ENCODE results near the gene OR7C1.
A peak's percentile ranks its signal among the peaks of the same experiment; 100 is the strongest.
"Not testable (repeated sequence)": the region's sequence is repeated elsewhere in the genome, so short reads cannot be mapped to it uniquely, and the experiment has no call there.

The OR7C1 gene

GRCh38 chr19:14835011-14835410, at the start of gene OR7C1, which contains the start of gene OR7A5:
OR7C1 (minus strand) TSS chr19:14835185; CDS start chr19:14800136, 35,049 bp downstream.
OR7A5 (minus strand) TSS chr19:14835185; CDS start chr19:14828241, 6,944 bp downstream.
- no peak for DNase-seq

- no peak for DNase-seq
Measured at GRCh38 chr19:14871619-14872230, 36.7 kb upstream of the OR7C1 start.

DNA sequence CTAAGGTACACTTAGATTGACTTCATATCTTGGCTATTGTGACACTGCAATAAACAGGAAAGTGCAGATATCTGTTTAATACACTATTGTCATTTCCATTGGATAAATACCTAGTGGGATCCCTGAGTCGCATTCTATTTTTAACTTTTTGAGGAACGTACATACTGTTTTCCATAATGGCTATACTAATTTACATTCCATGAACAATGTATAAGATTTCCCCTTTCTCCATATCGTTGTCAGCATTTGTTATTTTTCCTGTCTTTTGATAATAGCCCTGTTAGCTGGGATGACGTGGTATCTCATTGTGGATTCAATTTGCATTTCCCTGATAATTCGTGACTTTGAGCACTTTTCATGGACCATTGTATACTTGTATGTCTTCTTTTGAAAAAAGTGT, 33.5 kb upstream of the OR7C1 start:
- DNase-seq: no peak

DNA sequence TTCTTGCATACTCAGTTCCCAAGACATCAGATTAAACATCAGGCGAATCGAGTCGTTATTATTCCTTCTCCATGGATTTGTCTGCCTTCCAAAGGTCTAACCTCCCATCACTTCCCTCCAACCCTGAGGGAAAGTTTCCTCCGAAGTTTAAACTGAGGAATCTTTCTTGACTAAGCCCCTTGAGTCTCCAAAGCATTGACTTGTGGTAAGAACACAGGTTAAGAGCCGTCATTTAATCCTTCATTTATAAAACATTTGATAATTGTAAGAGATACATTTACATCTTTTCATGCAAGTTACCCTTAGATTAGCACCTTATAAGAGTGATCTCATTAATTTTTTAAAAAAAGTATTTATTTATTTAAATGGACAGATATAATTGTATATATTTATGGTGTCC, 13.8 kb upstream of the OR7C1 start, which contains the start of gene OR7A10:
OR7A10 (minus strand) TSS at position 101 of the 400 bp plus-strand sequence. CDS start 7,045 bp downstream, outside the sequence.
- DNase-seq: no peak

- DNase-seq: no peak
Measured at GRCh38 chr19:14843578-14843977, 8.6 kb upstream of the OR7C1 start.

- no peak for DNase-seq
Measured at GRCh38 chr19:14843169-14843568, 8.2 kb upstream of the OR7C1 start.

DNA sequence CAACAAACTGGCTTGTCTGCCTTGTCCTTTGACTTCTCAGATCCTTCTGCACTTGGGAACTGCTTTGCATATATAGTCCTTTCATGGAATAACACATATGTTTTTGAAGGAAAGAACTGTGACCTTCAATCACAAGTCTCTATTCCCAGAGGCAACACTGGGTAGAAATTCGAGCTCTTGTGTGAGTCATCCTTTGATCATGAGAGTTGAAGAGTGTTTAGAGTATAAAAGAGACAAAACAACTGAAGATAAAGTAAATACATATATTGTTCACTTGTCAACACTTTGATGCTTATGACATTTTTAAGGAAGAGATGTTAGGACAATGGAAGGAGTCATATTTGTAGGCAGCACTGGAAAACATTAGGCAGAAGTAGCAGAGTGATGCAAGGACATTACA, 5.2 kb upstream of the OR7C1 start:
- no peak for DNase-seq

GRCh38 chr19:14837391-14837790, 2.4 kb upstream of the OR7C1 start:
- DNase-seq: no peak

DNA sequence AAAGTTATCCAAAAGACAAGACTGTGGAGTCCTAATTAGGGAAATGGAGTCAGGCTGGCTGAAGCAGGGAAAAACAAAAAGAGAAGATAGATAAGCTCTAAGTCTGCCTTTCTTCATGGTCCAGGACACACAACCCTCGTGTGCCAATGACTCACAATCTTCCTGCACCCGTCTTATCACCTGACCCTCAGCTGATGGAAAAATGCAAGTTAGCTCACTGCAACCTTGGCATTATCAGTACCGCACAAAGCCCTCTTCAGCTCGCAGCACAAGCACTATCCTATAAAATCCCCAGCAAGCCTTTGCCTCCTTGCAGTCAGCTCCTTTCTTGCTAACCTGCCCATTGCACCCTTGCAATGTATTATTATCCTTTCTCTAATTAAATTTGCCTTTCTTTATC, 4.3 kb downstream of the OR7C1 start:
- DNase-seq: no peak

DNA sequence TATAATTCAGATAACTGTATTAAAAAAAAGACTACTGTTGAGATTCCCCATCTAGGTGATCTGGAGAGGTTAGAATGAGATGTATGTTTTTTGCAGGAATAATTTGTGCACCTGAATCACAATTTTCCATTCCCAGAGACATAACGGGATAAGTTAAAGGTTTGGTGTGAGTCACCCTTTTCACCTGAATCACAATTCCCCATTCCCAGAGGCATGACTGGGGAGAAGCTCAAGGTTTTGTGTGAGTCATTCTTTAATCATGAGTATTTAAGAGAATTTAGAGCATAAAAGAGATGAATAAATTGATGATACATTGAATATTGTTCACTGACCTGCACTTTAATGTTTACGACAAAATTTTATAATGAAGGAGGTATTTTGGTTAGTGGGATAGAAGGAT, 9.0 kb downstream of the OR7C1 start:
- DNase-seq: no peak

DNA sequence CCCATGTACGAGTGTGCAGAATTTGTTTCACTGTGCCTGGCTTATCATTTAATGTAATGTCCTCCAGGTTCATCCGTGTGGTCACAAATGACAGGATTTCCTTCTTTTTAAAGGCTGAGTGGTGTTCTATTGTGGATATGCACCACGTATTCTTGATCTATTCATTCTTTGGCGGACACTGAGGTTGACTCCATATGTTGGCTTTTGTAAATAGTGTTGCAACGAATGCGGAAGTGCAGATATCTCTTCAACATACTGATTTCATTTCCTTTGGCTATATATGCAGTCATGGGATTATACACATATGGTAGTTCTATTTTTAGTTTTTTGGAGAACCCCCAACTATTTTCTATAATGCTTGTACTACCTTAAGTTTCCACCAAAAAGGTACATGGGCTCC, 13.0 kb downstream of the OR7C1 start:
- DNase-seq: no peak

- no peak for DNase-seq
Measured at GRCh38 chr19:14818588-14818987, 16.4 kb downstream of the OR7C1 start.

DNA sequence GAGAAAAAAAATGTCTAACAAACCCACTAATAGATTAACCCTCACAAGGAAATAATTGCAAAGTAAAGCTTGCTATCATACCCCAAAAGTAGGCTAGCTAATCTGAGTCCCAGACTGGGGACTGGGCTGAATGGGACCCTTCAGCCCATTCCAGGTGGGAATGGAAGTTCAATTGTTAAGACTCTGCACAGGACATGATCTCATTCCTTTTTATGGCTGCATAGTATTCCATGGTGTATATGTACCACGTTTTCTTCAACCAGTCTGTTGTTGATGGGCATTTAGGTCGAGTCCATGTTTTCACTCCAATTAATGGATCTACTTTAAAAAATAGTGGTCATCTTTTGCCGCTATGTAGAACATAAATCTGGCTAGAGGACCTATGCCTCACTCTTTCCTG, 17.9 kb downstream of the OR7C1 start:
- no peak for DNase-seq

- DNase-seq: no peak
Measured at GRCh38 chr19:14814982-14815652, 19.9 kb downstream of the OR7C1 start.

DNA sequence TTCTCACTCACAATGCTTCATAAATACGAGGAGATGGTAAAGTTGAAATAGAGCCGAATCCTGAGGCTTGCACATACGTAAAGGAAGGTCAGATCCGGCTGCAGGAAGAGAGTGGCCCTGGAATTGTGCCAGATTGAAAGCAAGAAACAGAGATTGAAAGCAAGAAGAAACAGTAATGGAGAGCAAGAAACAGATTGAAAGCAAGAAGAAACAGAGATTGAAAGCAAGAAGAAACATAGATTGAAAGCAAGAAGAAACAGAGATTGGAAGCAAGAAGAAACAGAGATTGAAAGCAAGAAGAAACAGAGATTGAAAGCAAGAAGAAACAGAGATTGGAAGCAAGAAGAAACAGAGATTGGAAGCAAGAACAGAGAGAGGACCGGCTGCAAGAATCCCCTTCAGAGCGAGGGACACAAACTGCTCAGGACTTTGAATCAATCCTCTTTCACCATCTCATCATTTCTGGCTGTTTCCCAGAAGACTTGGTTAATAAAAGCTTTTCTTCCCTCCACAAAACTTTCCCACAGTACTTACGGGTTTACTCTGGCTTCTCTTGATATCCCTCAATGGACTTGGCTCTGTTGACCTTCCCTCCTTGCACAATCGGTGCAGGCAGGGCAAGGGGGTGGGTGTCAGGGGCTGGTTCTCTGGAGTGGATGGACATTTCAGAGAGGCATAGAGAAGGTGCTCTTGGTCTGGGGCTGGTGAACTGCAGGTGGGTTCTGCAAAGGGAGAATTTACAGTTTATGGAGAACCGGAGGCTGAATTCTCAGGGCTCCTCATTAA, 25.5 kb downstream of the OR7C1 start:
- DNase-seq: no peak

GRCh38 chr19:14804765-14805164, 30.2 kb downstream of the OR7C1 start:
- DNase-seq: no peak

DNA sequence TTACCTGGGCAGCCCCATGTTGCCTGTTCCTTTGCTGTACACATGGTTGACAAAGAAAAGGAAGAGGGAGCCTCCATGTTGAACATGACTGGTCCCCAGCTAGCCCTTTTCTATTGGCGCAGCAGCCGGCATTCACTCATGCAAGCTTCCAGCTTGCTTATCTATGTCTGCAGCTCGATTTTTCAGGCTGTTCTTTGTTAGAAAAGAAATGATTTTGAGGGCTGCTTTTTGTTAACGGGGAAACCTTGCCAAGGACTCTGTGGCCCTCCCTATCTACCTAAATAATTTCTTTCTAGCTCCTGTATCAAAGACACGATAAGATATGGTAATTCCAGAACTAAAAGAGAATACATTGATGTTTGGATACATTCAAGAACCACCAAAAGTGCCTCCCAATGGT, 36.2 kb downstream of the OR7C1 start:
- DNase-seq: no peak

GRCh38 chr19:14796021-14796420, 39.0 kb downstream of the OR7C1 start:
- no peak for DNase-seq

GRCh38 chr19:14795078-14795721, 39.8 kb downstream of the OR7C1 start:
- no peak for DNase-seq

GRCh38 chr19:14792250-14792649, 42.7 kb downstream of the OR7C1 start:
- DNase-seq: not testable (repeated sequence)

- DNase-seq: peak; percentile 74
Measured at GRCh38 chr19:14786421-14786851, 48.5 kb downstream of the OR7C1 start.

DNA sequence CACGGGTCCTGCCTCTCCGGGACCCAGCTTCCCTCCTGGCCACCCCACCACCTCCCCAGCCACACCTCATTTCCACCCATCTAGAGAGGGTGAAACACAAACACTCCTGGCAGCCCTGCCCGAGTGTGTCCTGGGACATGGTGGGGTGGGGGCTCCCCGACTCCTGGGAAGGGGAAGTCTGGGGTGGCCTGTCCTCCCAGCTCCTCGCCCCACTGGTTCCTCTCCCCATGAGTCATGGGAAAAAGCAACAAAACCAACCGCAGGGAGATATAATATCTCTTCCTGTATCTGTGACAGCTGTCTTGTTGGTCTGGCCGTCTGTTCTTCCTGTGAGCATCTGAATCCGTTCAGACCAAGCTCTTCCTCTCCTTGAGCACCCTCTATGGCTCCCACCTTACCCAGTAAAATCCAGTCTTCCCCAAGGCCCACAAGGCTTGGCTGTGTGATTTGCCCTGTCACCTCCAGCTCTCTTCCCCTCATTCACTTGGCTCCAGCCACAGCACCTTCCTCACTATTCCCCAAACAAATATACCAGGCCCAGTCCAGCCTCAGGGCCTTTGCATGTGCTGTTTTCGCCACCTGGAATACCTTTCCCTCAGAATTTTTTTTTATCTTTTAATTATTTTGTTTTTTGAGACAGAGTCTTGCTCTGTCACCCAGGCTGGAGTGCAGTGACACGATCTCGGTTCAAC, 49.7 kb downstream of the OR7C1 start:
- DNase-seq: not testable (repeated sequence)

DNA sequence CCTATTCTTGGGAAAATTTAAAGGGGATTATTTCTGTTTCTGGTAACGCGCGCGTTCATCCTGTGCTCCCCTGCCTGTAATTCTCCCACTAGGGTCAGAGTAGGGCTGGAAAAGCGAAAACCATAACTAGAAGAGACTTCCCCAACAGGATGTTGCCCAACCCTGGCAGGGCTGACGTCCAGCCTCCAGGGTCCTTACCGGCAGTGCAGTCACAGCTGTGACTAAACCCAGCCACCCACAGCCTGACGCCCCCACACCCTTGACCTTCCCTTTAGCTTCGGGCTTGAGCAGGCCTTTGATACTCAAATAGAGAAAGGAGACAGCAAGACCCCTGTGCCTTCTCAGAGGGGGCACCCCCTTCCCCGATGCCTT, 50.3 kb downstream of the OR7C1 start:
- not testable (repeated sequence) for DNase-seq

All from right forelimb (tissue), 1 donor.